Keratinocyte (primary cell): ENCODE measurements around the gene HGS.

ENCODE experiments used
- EZH2 ChIP-seq: IDR thresholded peaks from one replicate; pipeline ENCODE4 v1.6.1; 2012; ENCODE audit warnings: inconsistent platforms, mild to moderate bottlenecking, low read length, moderate library complexity
- TF ChIP-seq, protein P1 (sequence below), 3 experiments: IDR thresholded peaks in 1 of 3; conservative IDR thresholded peaks in 1 of 3; optimal IDR thresholded peaks in 1 of 3; 2 replicates in 2 of 3; 3 replicates in 1 of 3; pipeline versions ENCODE3 to v1.5.1; 2011; ENCODE audit warnings: low read length in 3 of 3, mild to moderate bottlenecking in 3 of 3, moderate library complexity in 2 of 3, control low read depth in 1 of 3, inconsistent platforms in 1 of 3; ENCODE audit not compliant: insufficient read depth in 2 of 3; ENCODE audit errors: extremely low read depth in 1 of 3

DNA sequence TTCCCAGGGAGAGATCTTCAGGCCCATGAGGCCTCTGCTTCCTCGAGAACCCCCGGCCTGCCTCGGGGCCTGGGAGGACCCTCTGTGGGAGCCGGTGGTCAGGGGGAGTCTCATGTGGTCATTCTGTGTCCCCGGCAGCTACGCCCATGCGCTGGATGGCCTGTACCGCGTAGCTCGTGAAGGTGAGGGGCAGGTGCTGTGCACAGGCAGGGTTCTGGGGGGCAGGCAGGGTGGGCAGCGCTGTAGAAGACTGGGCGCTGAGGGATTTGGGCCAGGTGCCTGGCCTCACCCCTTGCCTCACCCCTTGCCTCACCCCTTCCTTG, 32.8 kb downstream of the HGS start:
- TF ChIP-seq, protein P1, sequence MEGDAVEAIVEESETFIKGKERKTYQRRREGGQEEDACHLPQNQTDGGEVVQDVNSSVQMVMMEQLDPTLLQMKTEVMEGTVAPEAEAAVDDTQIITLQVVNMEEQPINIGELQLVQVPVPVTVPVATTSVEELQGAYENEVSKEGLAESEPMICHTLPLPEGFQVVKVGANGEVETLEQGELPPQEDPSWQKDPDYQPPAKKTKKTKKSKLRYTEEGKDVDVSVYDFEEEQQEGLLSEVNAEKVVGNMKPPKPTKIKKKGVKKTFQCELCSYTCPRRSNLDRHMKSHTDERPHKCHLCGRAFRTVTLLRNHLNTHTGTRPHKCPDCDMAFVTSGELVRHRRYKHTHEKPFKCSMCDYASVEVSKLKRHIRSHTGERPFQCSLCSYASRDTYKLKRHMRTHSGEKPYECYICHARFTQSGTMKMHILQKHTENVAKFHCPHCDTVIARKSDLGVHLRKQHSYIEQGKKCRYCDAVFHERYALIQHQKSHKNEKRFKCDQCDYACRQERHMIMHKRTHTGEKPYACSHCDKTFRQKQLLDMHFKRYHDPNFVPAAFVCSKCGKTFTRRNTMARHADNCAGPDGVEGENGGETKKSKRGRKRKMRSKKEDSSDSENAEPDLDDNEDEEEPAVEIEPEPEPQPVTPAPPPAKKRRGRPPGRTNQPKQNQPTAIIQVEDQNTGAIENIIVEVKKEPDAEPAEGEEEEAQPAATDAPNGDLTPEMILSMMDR (optimal IDR thresholded peaks at IDR 0.05 in 1 of 3, IDR thresholded peaks at IDR 0.05 in 1 of 3, conservative IDR thresholded peaks at IDR 0.05 in 1 of 3; ENCODE audit: extremely low read depth in 1 of 3, insufficient read depth in 2 of 3, low read length in 3 of 3), result no peak
- TF ChIP-seq EZH2, result no peak
